ENCODE data around the gene PTPMT1. TPM values are rescaled to one million over a fixed set of nuclear protein-coding genes. Genes with fewer than 3 reads are reported as not detected.
A peak's percentile ranks its signal among the peaks of the same experiment; 100 is the strongest.
"Not testable (repeated sequence)": the region's sequence is repeated elsewhere in the genome, so short reads cannot be mapped to it uniquely, and the experiment has no call there.

PTPMT1 gene
- total RNA-seq, 4 donors from 2014 or later, result 67.7 to 92.3 (median 78.7) TPM

GRCh38 chr11:47523490-47524225 is 41.7 kb upstream of the PTPMT1 start:
- Histone ChIP-seq H3K4me1 (peaks cover 20 to 93% (median 49%) of the 10 kb centered on the region in 3 donors), H3K36me3 (peaks cover 0 to 10% (median 0%) of the 10 kb centered on the region in 3 donors), H3K27me3 (no peaks in the 10 kb centered on the region), H3K9me3 (no peaks in the 10 kb centered on the region), H3K27ac (peak overlapping the region; percentile 39 to 77 (median 76)), H3K4me3 (peak overlapping the region in 3 of 4 donors; percentile 21 to 49 (median 26))
- DNase-seq, result no peak
- WGBS, 2 donors, result 13 to 20% methylated on average over 3 of the region's 3 CpGs
- intact Hi-C loops (cut with DNase I), result no loop called here
- TF ChIP-seq POLR2A (IDR thresholded peaks at IDR 0.05) (no peak), CTCF (IDR thresholded peaks at IDR 0.05) (no peak)

GRCh38 chr11:47524291-47524874 is 41.0 kb upstream of the PTPMT1 start:
- no peaks in the 10 kb centered on the region for H3K9me3 ChIP-seq
- intact Hi-C loops (cut with DNase I), result no loop called here
- peak overlapping the region; percentile 45 to 77 (median 76) for H3K27ac ChIP-seq
- DNase-seq, result no peak
- WGBS, 2 donors, result 23 to 28% methylated on average over 9 of the region's 9 CpGs
- no peak for TF ChIP-seq POLR2A (IDR thresholded peaks at IDR 0.05)
- peaks cover 0 to 17% (median 0%) of the 10 kb centered on the region in 3 donors for H3K36me3 ChIP-seq
- H3K4me1 ChIP-seq, result peaks cover 18 to 86% (median 44%) of the 10 kb centered on the region in 3 donors
- H3K27me3 ChIP-seq, result no peaks in the 10 kb centered on the region
- H3K4me3 ChIP-seq, result peak overlapping the region in 3 of 4 donors; percentile 21 to 49 (median 26)

DNA sequence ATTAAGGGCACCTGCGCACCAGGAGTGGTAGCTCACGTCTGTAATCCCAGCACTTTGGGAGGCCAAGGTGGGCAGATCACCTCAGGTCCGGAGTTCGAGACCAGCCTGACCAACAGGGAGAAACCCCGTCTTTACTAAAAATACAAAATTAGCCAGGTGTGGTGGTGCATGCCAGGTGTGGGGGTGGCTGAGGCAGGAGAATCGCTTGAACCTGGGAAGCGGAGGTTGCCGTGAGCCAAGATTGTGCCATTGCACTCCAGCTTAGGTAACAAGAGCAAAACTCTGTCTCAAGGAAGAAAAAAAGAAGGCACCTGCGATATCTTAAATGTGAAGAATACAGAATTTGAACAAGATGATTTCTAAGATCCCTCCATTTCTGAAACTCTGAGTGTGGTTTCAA is 39.4 kb upstream of the PTPMT1 start:
- H3K9me3 ChIP-seq; H3K4me3 ChIP-seq; H3K27me3 ChIP-seq; DNase-seq; intact Hi-C loops (cut with DNase I): not testable (repeated sequence)
- H3K27ac ChIP-seq, result peak overlapping the region in 2 of 4 donors; percentile 76 to 77
- H3K4me1 ChIP-seq, result peaks cover 21 to 74% (median 49%) of the 10 kb centered on the region in 3 donors
- WGBS, 2 donors, result 74 to 86% methylated on average over 8 to 9 of the region's 9 CpGs
- peaks cover 0 to 19% (median 0%) of the 10 kb centered on the region in 3 donors for H3K36me3 ChIP-seq

GRCh38 chr11:47527186-47527585 is 38.2 kb upstream of the PTPMT1 start:
- peaks cover 0 to 19% (median 0%) of the 10 kb centered on the region in 3 donors for H3K36me3 ChIP-seq
- H3K4me1 ChIP-seq, result peaks cover 23 to 74% (median 44%) of the 10 kb centered on the region in 3 donors
- peak overlapping the region in 2 of 4 donors; percentile 2 to 76 for H3K27ac ChIP-seq

GRCh38 chr11:47529951-47530350 is 35.4 kb upstream of the PTPMT1 start:
- 81 to 88% methylated on average over 4 of the region's 4 CpGs for WGBS, 2 donors

More at GRCh38 chr11:47527186-47527585, 38.2 kb upstream of the PTPMT1 start:
- no peak for TF ChIP-seq CTCF (IDR thresholded peaks at IDR 0.05)
- no peak for TF ChIP-seq POLR2A (IDR thresholded peaks at IDR 0.05)
- H3K27me3 ChIP-seq, result no peaks in the 10 kb centered on the region
- WGBS, 2 donors, result 91 to 94% methylated on average over 6 of the region's 6 CpGs
- DNase-seq, result no peak
- no peak overlapping the region for H3K4me3 ChIP-seq
- intact Hi-C loops (cut with DNase I), result no loop called here
- H3K9me3 ChIP-seq, result no peaks in the 10 kb centered on the region

DNA sequence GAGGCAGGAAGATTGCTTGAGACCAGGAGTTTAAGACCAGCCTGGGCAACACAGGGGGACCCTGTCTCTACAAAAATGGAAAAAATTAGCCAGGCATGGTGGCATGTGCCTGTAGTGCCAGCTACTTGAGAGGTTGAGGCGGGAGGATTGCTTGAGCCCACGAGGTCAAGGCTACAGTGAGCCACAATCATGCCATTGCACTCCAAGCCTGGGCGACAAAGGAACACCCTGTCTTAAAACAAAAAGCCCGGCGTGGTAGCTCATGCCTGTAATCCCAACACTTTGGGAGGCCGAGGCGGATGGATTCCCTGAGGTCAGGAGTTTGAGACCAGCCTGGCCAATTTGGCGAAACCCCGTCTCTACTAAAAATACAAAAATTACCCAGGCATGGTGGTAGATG is 34.7 kb upstream of the PTPMT1 start:
- H3K4me3 ChIP-seq; H3K27me3 ChIP-seq; intact Hi-C loops (cut with DNase I); DNase-seq; H3K9me3 ChIP-seq: not testable (repeated sequence)
- peaks cover 5 to 64% (median 22%) of the 10 kb centered on the region in 3 donors for H3K4me1 ChIP-seq
- H3K27ac ChIP-seq, result peak overlapping the region in 2 of 4 donors; percentile 0 to 10
- peaks cover 0 to 26% (median 0%) of the 10 kb centered on the region in 3 donors for H3K36me3 ChIP-seq
- WGBS, 2 donors, result 80 to 87% methylated on average over 2 to 7 of the region's 9 CpGs

More at GRCh38 chr11:47529951-47530350, 35.4 kb upstream of the PTPMT1 start:
- peaks cover 0 to 19% (median 0%) of the 10 kb centered on the region in 3 donors for H3K36me3 ChIP-seq
- no peaks in the 10 kb centered on the region for H3K9me3 ChIP-seq
- no peak overlapping the region for H3K27ac ChIP-seq
- no peaks in the 10 kb centered on the region for H3K27me3 ChIP-seq
- TF ChIP-seq POLR2A (IDR thresholded peaks at IDR 0.05) (no peak), CTCF (IDR thresholded peaks at IDR 0.05) (no peak)
- no peak overlapping the region for H3K4me3 ChIP-seq
- DNase-seq, result no peak
- intact Hi-C loops (cut with DNase I), result no loop called here
- H3K4me1 ChIP-seq, result peaks cover 5 to 72% (median 28%) of the 10 kb centered on the region in 3 donors
